H9 (cell line): Measurements from ENCODE around the gene FAM24B. TPM values are rescaled to one million over a fixed set of nuclear protein-coding genes. Genes with fewer than 3 reads are reported as not detected.
"Not testable (repeated sequence)": the region's sequence is repeated elsewhere in the genome, so short reads cannot be mapped to it uniquely, and the experiment has no call there.

ENCODE experiments used
- DNase-seq: peaks from one replicate; pipeline ENCODE4 v3.0.0-alpha.2; 2017
- H2AFZ ChIP-seq: one replicate; pipeline ENCODE4 v1.6.1; 2013; ENCODE audit warnings: mild to moderate bottlenecking, low read length, control low read depth, moderate library complexity
- H2AK5ac ChIP-seq: 2 replicates; pipeline ENCODE4 v1.6.1; 2013; ENCODE audit warnings: low read length, control low read depth, mixed read lengths; ENCODE audit not compliant: insufficient read length
- H2BK120ac ChIP-seq: one replicate; pipeline ENCODE4 v1.6.1; 2013; ENCODE audit warnings: low read depth, mild to moderate bottlenecking, low read length, control low read depth, inconsistent platforms; ENCODE audit not compliant: poor library complexity, severe bottlenecking
- H2BK12ac ChIP-seq: 2 replicates; pipeline ENCODE4 v1.6.1; 2013; ENCODE audit warnings: low read length, control low read depth, mixed read lengths, low read depth; ENCODE audit not compliant: insufficient read length
- H2BK15ac ChIP-seq: 2 replicates; pipeline ENCODE4 v1.6.1; 2013; ENCODE audit warnings: low read depth, low read length, control low read depth
- H2BK20ac ChIP-seq: one replicate; pipeline ENCODE4 v1.6.1; 2013; ENCODE audit warnings: low read depth, mild to moderate bottlenecking, low read length, control low read depth, inconsistent platforms; ENCODE audit not compliant: poor library complexity, severe bottlenecking
- H2BK5ac ChIP-seq: 2 replicates; pipeline ENCODE4 v1.6.1; 2013; ENCODE audit warnings: low read length, control low read depth, mixed read lengths; ENCODE audit not compliant: insufficient read length
- H3K14ac ChIP-seq: 2 replicates; pipeline ENCODE4 v1.6.1; 2013; ENCODE audit warnings: low read length, control low read depth; ENCODE audit not compliant: insufficient read depth
- H3K18ac ChIP-seq: 2 replicates; pipeline ENCODE4 v1.6.1; 2013; ENCODE audit warnings: low read depth, mild to moderate bottlenecking, mixed read lengths, low read length, control low read depth; ENCODE audit not compliant: insufficient read length
- H3K23ac ChIP-seq: 2 replicates; pipeline ENCODE4 v1.6.1; 2013; ENCODE audit warnings: low read length, control low read depth, mixed read lengths, low read depth; ENCODE audit not compliant: insufficient read length
- H3K23me2 ChIP-seq: 2 replicates; pipeline ENCODE4 v1.6.1; 2013; ENCODE audit warnings: low read depth, mild to moderate bottlenecking, mixed read lengths, low read length, control low read depth; ENCODE audit not compliant: insufficient read length, poor library complexity, severe bottlenecking
- H3K27ac ChIP-seq: 2 replicates; pipeline ENCODE4 v1.5.1; 2013; ENCODE audit warnings: low read length, control low read depth, mixed read lengths, low read depth; ENCODE audit not compliant: insufficient read length
- H3K27me3 ChIP-seq: 2 replicates; pipeline ENCODE4 v1.6.1; 2013; ENCODE audit warnings: low read length, control low read depth, inconsistent platforms; ENCODE audit not compliant: insufficient read depth
- H3K4ac ChIP-seq: 2 replicates; pipeline ENCODE4 v1.6.1; 2013; ENCODE audit warnings: low read depth, mild to moderate bottlenecking, control low read depth, inconsistent platforms, low read length, moderate library complexity
- H3K4me1 ChIP-seq: 2 replicates; pipeline ENCODE4 v1.6.1; 2013; ENCODE audit warnings: low read length, control low read depth, inconsistent platforms; ENCODE audit not compliant: insufficient read depth
- H3K4me2 ChIP-seq: 2 replicates; pipeline ENCODE4 v1.6.1; 2013; ENCODE audit warnings: low read length, control low read depth, mixed read lengths; ENCODE audit not compliant: insufficient read length, insufficient read depth
- H3K56ac ChIP-seq: 2 replicates; pipeline ENCODE4 v1.6.1; 2013; ENCODE audit warnings: low read depth, mild to moderate bottlenecking, mixed read lengths, low read length, control low read depth; ENCODE audit not compliant: insufficient read length
- H3K79me1 ChIP-seq: 2 replicates; pipeline ENCODE4 v1.6.1; 2013; ENCODE audit warnings: low read depth, mild to moderate bottlenecking, moderate library complexity, low read length, control low read depth, inconsistent platforms; ENCODE audit not compliant: insufficient read depth, poor library complexity, severe bottlenecking
- H3K79me2 ChIP-seq: 2 replicates; pipeline ENCODE4 v1.6.1; 2013; ENCODE audit warnings: low read length, control low read depth, inconsistent platforms; ENCODE audit not compliant: insufficient read depth
- H3K9ac ChIP-seq: 2 replicates; pipeline ENCODE4 v1.6.1; 2013; ENCODE audit warnings: low read length, control low read depth, mixed read lengths; ENCODE audit not compliant: insufficient read length; ENCODE audit errors: extremely low read depth
- H3K9me3 ChIP-seq: one replicate; pipeline ENCODE4 v1.6.1; 2013; ENCODE audit warnings: low read depth, low read length, inconsistent platforms; ENCODE audit not compliant: control insufficient read depth
- H3T11ph ChIP-seq: one replicate; pipeline ENCODE4 v1.6.1; 2013; ENCODE audit warnings: mild to moderate bottlenecking, low read length, control low read depth, inconsistent platforms
- H4K20me1 ChIP-seq: one replicate; pipeline ENCODE4 v1.6.1; 2013; ENCODE audit not compliant: control insufficient read depth, insufficient read length, insufficient read depth
- H4K5ac ChIP-seq: 2 replicates; pipeline ENCODE4 v1.6.1; 2013; ENCODE audit warnings: low read depth, mild to moderate bottlenecking, mixed read lengths, low read length, control low read depth; ENCODE audit not compliant: insufficient read length
- H4K8ac ChIP-seq: replicated peaks from 2 replicates; pipeline ENCODE4 v1.6.1; 2013; ENCODE audit warnings: low read length, control low read depth, mixed read lengths, low read depth; ENCODE audit not compliant: insufficient read length
- H4K91ac ChIP-seq: 2 replicates; pipeline ENCODE4 v1.6.1; 2013; ENCODE audit warnings: low read depth, mild to moderate bottlenecking, moderate library complexity, mixed read lengths, low read length, control low read depth; ENCODE audit not compliant: insufficient read length
- H3K27ac Mint-ChIP-seq, 3 experiments: 2 replicates in 2 of 3; 3 replicates in 1 of 3; pipeline ENCODE4 v1.8.0; 2020 to 2021; ENCODE audit warnings: mixed read lengths in 3 of 3, mild to moderate bottlenecking in 1 of 3, moderate library complexity in 1 of 3
- H3K27me3 Mint-ChIP-seq: 2 replicates; pipeline ENCODE4 v1.8.0; 2021; ENCODE audit warnings: low read depth, mild to moderate bottlenecking, moderate library complexity, mixed read lengths
- H3K36me3 Mint-ChIP-seq, 3 experiments: 2 replicates in 2 of 3; 3 replicates in 1 of 3; pipeline ENCODE4 v1.8.0; 2020 to 2021; ENCODE audit warnings: low read depth in 3 of 3, mixed read lengths in 3 of 3; ENCODE audit not compliant: insufficient read depth in 1 of 3
- H3K4me1 Mint-ChIP-seq, 2 experiments: 2 replicates each; pipeline ENCODE4 v1.8.0; 2020; ENCODE audit warnings: mixed read lengths in 2 of 2
- H3K4me3 Mint-ChIP-seq, 2 experiments: 2 replicates in 1 of 2; 3 replicates in 1 of 2; pipeline ENCODE4 v1.8.0; 2020 to 2021; ENCODE audit warnings: mild to moderate bottlenecking in 2 of 2, mixed read lengths in 2 of 2, moderate library complexity in 1 of 2
- H3K9me3 Mint-ChIP-seq, 2 experiments: 2 replicates in 1 of 2; 3 replicates in 1 of 2; pipeline ENCODE4 v1.8.0; 2020; ENCODE audit warnings: mild to moderate bottlenecking in 2 of 2, mixed read lengths in 2 of 2, moderate library complexity in 1 of 2
- WGBS: extraction: QIAGEN DNeasy Blood & Tissue Kit; methylation state at CpG from one replicate; pipeline ENCODE4 v1.1.7; 2013; ENCODE audit warnings: missing lambda C conversion rate, low lambda C conversion rate, mixed read lengths; ENCODE audit not compliant: insufficient read length; ENCODE audit errors: extremely low coverage; 5-methylcytosine and 5-hydroxymethylcytosine counted together
- total RNA-seq: library from RNA; stranded (reverse); gene quantifications from 2 replicates; pipeline ENCODE4 v1.2.1, GENCODE V29; 2021
- TF ChIP-seq, protein P1 (sequence below): fragments of 200-600 bp; sonication (generic); conservative IDR thresholded peaks from 3 replicates; pipeline ENCODE4 v1.8.0; 2021; ENCODE audit warnings: antibody characterized with exemption, mild to moderate bottlenecking

The FAM24B gene
- total RNA-seq, 1 experiment from 2014 or later = not detected

DNA sequence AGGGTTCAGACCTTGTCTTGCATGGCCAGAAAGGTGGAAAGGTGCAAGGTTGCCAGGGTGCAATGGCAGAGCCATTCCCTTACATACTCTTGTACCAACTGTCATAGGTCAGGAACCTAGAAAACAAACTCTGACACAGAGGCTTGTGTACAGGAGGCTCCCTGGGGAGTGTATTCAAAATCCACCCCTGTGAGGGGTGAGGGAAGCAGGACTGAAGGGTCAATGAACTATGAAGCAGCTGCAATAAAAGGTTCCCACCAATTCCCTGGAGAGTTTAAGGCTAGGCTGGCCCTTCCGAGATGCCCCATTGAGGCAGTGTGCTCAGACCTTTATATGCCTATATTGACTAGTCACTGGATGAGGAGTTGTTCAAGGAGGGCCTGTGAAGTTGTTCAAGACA is 19.9 kb downstream of the FAM24B start:
- Histone ChIP-seq H3K79me1 (no peaks in the 10 kb centered on the region), H3K14ac (no peak overlapping the region), H3K23me2 (no peaks in the 10 kb centered on the region), H3K9me3 (no peaks in the 10 kb centered on the region), H2AK5ac (no peak overlapping the region), H2BK5ac (no peak overlapping the region), H2AFZ (no peak overlapping the region), H3T11ph (no peak overlapping the region), H4K5ac (no peak overlapping the region), H3K56ac (no peak overlapping the region), H2BK12ac (no peak overlapping the region), H3K18ac (no peak overlapping the region), H3K27ac (no peak overlapping the region), H3K4me2 (no peak overlapping the region), H4K8ac (no peak overlapping the region), H4K91ac (no peak overlapping the region), H4K20me1 (no peaks in the 10 kb centered on the region), H2BK15ac (no peak overlapping the region), H3K4me1 (no peaks in the 10 kb centered on the region), H3K9ac (no peak overlapping the region), H3K79me2 (no peaks in the 10 kb centered on the region), H3K23ac (no peak overlapping the region), H3K27me3 (no peaks in the 10 kb centered on the region), H3K4ac (no peak overlapping the region), H2BK20ac (no peak overlapping the region), H2BK120ac (no peak overlapping the region)
- H3K36me3 Mint-ChIP-seq = no peaks in the 10 kb centered on the region
- peaks cover 4% of the 10 kb centered on the region for H3K27me3 Mint-ChIP-seq
- no peak overlapping the region for H3K27ac Mint-ChIP-seq
- peaks cover 12 to 25% of the 10 kb centered on the region in 2 experiments for H3K4me1 Mint-ChIP-seq
- no peaks in the 10 kb centered on the region for H3K9me3 Mint-ChIP-seq
- no peak for DNase-seq
- TF ChIP-seq, protein P1, sequence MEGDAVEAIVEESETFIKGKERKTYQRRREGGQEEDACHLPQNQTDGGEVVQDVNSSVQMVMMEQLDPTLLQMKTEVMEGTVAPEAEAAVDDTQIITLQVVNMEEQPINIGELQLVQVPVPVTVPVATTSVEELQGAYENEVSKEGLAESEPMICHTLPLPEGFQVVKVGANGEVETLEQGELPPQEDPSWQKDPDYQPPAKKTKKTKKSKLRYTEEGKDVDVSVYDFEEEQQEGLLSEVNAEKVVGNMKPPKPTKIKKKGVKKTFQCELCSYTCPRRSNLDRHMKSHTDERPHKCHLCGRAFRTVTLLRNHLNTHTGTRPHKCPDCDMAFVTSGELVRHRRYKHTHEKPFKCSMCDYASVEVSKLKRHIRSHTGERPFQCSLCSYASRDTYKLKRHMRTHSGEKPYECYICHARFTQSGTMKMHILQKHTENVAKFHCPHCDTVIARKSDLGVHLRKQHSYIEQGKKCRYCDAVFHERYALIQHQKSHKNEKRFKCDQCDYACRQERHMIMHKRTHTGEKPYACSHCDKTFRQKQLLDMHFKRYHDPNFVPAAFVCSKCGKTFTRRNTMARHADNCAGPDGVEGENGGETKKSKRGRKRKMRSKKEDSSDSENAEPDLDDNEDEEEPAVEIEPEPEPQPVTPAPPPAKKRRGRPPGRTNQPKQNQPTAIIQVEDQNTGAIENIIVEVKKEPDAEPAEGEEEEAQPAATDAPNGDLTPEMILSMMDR = no peak
- WGBS = no CpG with 5 or more reads among the region's 1 CpG
- H3K4me3 Mint-ChIP-seq = no peak overlapping the region

DNA sequence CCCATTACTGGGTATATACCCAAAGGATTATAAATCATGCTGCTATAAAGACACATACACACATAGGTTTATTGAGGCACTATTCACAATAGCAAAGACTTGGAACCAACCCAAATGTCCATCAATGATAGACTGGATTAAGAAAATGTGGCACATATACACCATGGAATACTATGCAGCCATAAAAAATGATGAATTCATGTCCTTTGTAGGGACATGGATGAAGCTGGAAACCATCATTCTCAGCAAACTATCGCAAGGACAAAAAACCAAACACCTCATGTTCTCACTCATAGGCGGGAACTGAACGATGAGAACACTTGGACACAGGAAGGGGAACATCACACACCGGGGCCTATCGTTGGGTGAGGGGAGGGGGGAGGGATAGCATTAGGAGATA is 21.3 kb downstream of the FAM24B start:
- H3K18ac ChIP-seq, H3K27ac Mint-ChIP-seq, H2AFZ ChIP-seq, H3K9me3 Mint-ChIP-seq, H2BK5ac ChIP-seq, H3K4me1 ChIP-seq, H2BK120ac ChIP-seq, H3K9ac ChIP-seq, H2BK12ac ChIP-seq, H3K36me3 Mint-ChIP-seq, H4K5ac ChIP-seq, H3K4me2 ChIP-seq, H3K4me3 Mint-ChIP-seq, H3K56ac ChIP-seq, H3K9me3 ChIP-seq, H3K27ac ChIP-seq, H2BK20ac ChIP-seq, H2BK15ac ChIP-seq, H3K27me3 ChIP-seq, H3K23me2 ChIP-seq, H3T11ph ChIP-seq, H4K8ac ChIP-seq, H4K91ac ChIP-seq, H3K4ac ChIP-seq, H2AK5ac ChIP-seq, DNase-seq, H3K27me3 Mint-ChIP-seq, H3K14ac ChIP-seq, H3K79me2 ChIP-seq, H3K23ac ChIP-seq, H4K20me1 ChIP-seq, H3K79me1 ChIP-seq: not testable (repeated sequence)
- peaks cover 12 to 28% of the 10 kb centered on the region in 2 experiments for H3K4me1 Mint-ChIP-seq
- no CpG with 5 or more reads among the region's 5 CpGs for WGBS
